Measurements from ENCODE around the gene TM4SF4.

Gene TM4SF4

GRCh38 chr3:149515249-149515648 is 40.8 kb downstream of the TM4SF4 start:
- DNase-seq, result no peak

- no peak for DNase-seq
Measured at GRCh38 chr3:149516920-149517319, 42.4 kb downstream of the TM4SF4 start.

DNA sequence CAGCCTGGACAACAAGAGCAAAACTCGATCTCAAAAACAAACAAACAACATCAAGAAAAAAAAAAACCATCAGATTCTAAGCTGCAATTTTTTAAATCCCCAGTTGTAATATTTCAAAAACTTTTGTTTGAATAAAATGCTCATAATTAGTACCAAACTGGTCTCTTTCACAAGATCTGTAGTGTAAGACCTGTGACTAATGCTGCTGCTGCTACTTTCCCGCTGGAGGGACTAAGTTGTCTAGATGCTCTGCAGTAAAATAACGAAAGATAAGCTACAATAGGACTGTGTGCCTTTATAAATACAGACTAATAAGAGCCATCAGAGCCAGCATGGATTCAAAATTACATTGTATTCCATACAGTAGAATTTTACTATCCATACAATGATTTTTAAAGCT is 45.4 kb downstream of the TM4SF4 start:
- DNase-seq, result no peak

GRCh38 chr3:149523512-149524299 is 49.2 kb downstream of the TM4SF4 start:
- no peak for DNase-seq

- no peak for DNase-seq
Measured at GRCh38 chr3:149527531-149528339, 53.2 kb downstream of the TM4SF4 start.

GRCh38 chr3:149528340-149528650 is 53.8 kb downstream of the TM4SF4 start:
- no peak for DNase-seq

DNA sequence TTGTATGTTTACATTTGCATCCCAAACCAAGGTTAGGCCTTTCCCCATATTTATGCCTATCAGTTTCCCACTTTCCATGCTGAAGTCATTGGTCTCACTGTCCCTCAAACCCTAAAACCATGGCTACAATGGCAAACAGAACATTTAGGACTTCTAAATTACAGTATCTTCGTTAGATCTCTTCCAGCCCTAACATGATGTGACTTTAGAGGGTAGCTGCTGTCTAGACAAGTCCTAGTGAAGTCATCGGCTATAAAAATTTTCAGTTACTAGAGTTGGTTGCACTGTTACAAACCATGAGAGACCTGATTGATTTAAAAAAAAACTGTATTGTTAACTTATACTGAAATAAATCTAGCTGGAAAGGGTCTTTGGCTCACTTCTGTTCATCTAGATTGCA is 54.6 kb downstream of the TM4SF4 start:
- DNase-seq, result no peak

DNA sequence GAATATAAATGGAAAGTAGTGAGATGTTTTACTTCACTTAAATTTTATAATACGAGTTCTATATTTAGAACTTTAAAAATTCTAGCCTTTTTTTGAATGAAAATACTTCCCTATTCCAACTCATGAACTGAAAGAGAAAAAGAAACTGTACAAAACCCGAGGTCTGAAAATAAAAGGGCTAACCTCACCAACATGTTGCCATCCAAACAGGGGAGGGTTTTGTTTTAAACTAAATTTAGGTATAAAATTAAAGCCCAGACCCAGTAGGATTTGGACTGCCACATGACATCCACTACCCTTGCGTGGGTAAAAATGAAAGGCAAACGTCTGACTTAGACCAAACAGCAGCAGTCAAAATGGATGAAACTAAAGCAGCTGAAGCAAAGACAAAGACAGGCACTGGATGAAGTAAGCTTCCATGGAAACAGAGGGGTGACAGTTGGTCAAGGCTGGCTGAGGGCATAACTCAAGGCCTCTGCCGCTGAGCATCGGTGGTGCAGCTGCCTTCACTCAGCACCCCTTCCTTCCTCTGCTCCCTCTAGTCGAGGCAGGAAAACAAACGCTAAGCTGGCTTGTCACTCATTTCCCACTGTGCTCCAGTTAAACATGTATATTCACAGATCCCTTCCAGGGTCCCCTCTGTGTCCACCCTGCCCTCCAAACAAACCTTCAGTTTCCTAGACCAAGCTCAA is 58.1 kb downstream of the TM4SF4 start:
- DNase-seq, result no peak

GRCh38 chr3:149534082-149534481 is 59.6 kb downstream of the TM4SF4 start:
- no peak for DNase-seq

DNA sequence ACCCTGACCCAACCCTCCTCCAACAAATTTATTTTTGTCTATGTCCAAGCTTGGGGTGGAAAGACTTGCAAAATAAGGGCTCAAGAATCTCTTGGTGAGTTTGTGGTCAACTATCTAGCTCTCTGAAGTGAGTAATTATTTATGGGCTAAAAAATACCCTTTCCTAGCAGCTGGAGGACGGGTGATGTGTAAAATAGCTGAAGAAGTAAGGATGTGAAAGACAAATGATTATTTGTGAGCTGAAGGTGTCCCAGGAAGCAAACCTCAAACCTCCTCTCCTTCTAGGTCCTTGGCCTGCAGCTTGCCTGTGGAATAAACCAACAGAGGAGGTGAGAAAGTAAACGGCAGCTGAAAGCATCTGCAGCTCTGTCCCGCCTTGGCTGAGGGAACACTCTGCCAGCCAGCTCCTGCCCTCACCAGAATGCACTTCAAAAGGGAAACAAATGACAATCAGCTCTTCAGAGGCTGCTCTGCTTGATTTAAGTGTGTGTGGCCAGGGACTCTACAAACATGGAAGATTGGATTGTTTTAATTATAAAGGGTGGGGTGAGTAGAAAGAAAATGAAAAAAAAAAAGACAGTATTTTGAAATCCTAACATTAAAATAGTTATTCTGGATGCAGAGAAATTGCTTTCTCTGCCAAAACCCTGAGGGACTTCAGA is 60.3 kb downstream of the TM4SF4 start:
- DNase-seq, result no peak

GRCh38 chr3:149535333-149535685 is 60.8 kb downstream of the TM4SF4 start:
- DNase-seq, result no peak

DNA sequence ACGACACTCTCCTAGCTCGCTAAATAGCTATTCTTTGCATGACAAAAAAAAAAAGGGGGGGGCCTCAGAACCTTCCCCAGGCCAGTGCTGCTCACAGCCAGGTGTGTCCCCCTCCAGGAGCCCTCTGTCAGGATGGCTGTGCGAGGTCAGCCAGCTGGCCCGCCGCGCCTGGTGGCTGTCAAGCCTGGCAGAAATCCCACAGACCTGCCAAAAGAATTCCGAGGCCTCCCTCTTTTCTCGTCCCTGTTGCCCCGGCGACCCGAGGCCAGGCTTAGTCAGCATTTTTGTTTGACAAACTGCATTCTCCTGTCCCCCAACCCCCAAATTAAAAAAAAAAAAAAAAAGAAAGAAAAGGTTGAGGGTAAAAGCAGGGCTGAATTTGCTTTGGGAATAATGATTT is 61.9 kb downstream of the TM4SF4 start:
- no peak for DNase-seq

DNA sequence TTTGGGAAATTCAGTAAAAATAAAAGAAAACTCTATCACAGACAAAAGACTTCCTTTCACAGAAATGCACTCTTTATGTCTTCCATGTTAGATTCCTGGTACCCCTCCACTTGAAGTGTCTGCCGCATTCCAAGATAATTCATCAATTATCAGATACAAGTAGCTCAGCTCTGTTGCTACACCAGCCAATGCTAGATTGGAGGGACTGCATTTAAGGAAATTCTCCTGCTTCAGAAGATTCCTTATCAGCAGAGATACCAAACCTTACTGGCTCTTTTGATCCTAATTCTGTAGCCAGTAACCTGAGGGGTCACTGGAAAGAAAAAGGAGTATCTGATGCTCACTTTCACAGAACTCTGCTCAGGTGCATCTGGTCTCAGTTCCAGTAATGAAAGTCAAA is 63.9 kb downstream of the TM4SF4 start:
- no peak for DNase-seq

- DNase-seq, result no peak
Measured at GRCh38 chr3:149541091-149541491, 66.6 kb downstream of the TM4SF4 start.

DNA sequence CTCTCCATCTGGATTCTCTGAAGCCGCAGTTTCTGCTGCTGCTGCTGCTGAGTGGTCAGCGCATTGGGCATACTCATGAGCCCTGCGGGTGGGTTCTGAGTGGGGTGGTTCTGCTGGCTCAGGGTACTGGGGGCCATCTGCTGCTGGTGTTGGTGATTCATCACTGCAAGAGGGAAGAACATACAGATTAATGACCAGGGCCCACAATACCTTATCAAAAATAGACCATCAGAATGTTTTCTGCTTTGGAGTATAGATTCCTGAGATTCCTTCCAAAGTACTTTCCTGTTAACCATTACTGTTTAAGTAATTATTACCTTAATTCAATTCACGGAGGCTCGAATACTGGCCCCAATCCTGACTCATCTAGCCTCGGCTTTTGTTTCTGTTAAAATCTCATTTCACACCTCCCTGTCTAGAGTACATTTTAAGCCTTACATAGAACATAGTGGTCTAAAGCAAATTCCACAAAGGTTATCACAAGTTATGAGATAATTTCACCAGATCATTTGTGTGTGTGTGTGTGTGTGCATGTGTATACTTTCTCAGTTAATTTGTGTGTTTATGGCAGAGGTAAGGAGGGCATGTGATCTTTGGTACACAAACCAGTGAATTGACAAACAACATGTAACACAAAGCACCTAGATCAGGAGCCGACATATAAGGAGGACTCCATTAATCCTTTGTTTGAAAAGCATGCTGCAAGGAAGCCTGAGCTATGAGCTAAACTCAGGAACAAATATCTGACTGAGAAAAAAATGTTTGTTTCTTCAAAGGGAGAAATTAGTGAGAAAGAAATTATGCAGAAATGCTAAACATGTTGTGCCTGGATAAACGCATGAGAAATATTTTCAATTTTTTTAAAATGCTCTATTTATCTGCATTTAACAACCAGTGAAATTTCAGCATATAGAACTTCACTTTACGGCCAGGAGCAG is 68.1 kb downstream of the TM4SF4 start:
- DNase-seq, result no peak

GRCh38 chr3:149545049-149545448 is 70.6 kb downstream of the TM4SF4 start:
- no peak for DNase-seq

- no peak for DNase-seq
Measured at GRCh38 chr3:149547413-149547812, 72.9 kb downstream of the TM4SF4 start.

DNA sequence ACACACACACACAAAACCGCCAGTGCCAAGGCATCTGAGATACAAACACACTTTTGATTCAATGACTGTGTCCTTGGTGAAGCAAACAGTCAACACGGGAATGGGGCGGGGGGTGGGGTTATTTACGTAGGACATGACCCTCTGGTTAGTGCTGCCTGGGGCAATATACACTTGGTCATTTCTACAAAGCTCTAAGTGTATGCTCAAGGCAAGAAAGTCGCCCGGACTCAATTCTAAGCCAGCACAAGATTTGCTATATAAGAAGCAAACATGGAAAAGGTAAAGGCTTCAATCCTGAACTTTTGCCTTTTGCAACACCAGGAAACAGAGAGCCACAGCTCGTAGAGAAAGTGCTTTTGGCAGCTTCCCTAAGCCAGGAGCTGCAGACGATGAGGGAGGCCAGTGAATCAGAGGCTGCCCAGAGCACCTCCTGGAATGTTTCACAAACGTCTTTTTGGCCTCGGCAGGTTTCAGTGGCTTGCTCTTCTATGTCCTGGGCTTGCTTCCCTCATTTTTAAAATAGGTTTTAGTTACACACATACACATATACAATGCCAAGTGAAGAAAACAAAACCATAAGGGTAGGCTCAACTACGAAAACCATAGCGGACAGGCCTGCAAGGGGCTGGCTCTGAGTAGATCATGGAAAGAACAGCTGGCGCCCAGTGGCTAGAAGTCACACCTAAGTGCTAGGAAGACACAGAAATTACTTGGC is 73.6 kb downstream of the TM4SF4 start:
- no peak for DNase-seq

DNA sequence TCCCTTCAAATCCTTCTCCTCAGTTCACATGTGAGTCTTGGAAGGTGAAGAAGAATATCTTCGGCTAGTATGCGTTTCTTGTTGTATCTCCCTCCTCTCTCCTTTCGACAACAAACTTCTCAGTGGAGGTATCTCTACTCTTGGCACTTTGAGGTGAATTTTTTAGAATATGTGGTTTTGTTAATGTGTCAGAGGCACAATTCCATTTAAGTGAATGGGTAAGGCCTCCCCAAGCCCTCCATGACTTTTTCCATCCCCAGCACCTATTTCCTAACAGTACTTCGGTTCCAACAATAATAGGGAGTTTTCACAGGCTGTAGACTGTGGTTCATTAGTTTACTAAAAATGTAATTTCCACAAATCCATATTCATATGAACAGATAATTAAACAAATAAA is 74.2 kb downstream of the TM4SF4 start:
- no peak for DNase-seq

GRCh38 chr3:149551500-149551899 is 77.0 kb downstream of the TM4SF4 start:
- DNase-seq, result no peak

GRCh38 chr3:149552700-149553099 is 78.2 kb downstream of the TM4SF4 start:
- no peak for DNase-seq

Data from CD4-positive, alpha-beta T cell treated with Interleukin-12 subunit alpha and Interleukin-12 subunit beta, for 1 hour (primary cell).